Calu3 (cell line): Measurements from ENCODE around the gene ERMN. TPM values are rescaled to one million over a fixed set of nuclear protein-coding genes. Genes with fewer than 3 reads are reported as not detected.
"Not testable (repeated sequence)": the region's sequence is repeated elsewhere in the genome, so short reads cannot be mapped to it uniquely, and the experiment has no call there.

Experiments used
- BruUV-seq: library from RNA; stranded (reverse); fragments of 400-500 nt; replicated peaks from 2 replicates; lab custom pipeline; 2021; lab: Mats Ljungman, UMichigan
- CTCF ChIA-PET: fragments of 300-600 bp; sonication (Branson Sonifier 250); formaldehyde crosslinking; loops from one replicate; lab custom pipeline; 2022; ENCODE audit warnings: antibody characterized with exemption; lab: Charles Lee
- DNase-seq: peaks from one replicate; pipeline ENCODE4 v3.0.0; 2022
- H3K27ac Mint-ChIP-seq: one replicate; pipeline ENCODE4 v1.8.0; 2022; ENCODE audit warnings: mixed read lengths; ENCODE audit not compliant: unreplicated experiment
- H3K27me3 Mint-ChIP-seq: one replicate; pipeline ENCODE4 v1.8.0; 2022; ENCODE audit warnings: mixed read lengths; ENCODE audit not compliant: unreplicated experiment
- H3K36me3 Mint-ChIP-seq: one replicate; pipeline ENCODE4 v1.8.0; 2022; ENCODE audit warnings: mild to moderate bottlenecking, moderate library complexity, mixed read lengths; ENCODE audit not compliant: insufficient read depth, unreplicated experiment
- H3K4me1 Mint-ChIP-seq: one replicate; pipeline ENCODE4 v1.8.0; 2022; ENCODE audit warnings: mild to moderate bottlenecking, low read depth, mixed read lengths; ENCODE audit not compliant: unreplicated experiment
- H3K4me3 Mint-ChIP-seq: one replicate; pipeline ENCODE4 v1.8.0; 2022; ENCODE audit warnings: mild to moderate bottlenecking, low read depth, moderate library complexity, mixed read lengths; ENCODE audit not compliant: unreplicated experiment
- H3K9me3 Mint-ChIP-seq: one replicate; pipeline ENCODE4 v1.8.0; 2022; ENCODE audit warnings: low read depth, mixed read lengths; ENCODE audit not compliant: unreplicated experiment
- intact Hi-C: fragments of 100-400 bp; cut with micrococcal nuclease; formaldehyde crosslinking; loops from one replicate; pipeline ENCODE4 v1.10.0; 2022; ENCODE audit not compliant: unreplicated experiment
- total RNA-seq: library from RNA; stranded (reverse); gene quantifications from 2 replicates; pipeline ENCODE4 v1.2.3, GENCODE V29; 2022
- TF ChIP-seq, protein P1 (sequence below): fragments of 200-600 bp; IDR thresholded peaks from one replicate; pipeline ENCODE4 v1.8.0; 2022; ENCODE audit warnings: antibody characterized with exemption; ENCODE audit not compliant: unreplicated experiment

ERMN gene
- total RNA-seq, 1 experiment from 2014 or later: not detected

- Mint-ChIP-seq H3K27ac (no peak overlapping the region), H3K27me3 (peaks cover 19% of the 10 kb centered on the region), H3K36me3 (no peaks in the 10 kb centered on the region), H3K4me1 (no peaks in the 10 kb centered on the region), H3K4me3 (no peak overlapping the region), H3K9me3 (peaks cover 23% of the 10 kb centered on the region)
- DNase-seq: no peak
- no TSS peak for BruUV-seq
- TF ChIP-seq, protein P1, sequence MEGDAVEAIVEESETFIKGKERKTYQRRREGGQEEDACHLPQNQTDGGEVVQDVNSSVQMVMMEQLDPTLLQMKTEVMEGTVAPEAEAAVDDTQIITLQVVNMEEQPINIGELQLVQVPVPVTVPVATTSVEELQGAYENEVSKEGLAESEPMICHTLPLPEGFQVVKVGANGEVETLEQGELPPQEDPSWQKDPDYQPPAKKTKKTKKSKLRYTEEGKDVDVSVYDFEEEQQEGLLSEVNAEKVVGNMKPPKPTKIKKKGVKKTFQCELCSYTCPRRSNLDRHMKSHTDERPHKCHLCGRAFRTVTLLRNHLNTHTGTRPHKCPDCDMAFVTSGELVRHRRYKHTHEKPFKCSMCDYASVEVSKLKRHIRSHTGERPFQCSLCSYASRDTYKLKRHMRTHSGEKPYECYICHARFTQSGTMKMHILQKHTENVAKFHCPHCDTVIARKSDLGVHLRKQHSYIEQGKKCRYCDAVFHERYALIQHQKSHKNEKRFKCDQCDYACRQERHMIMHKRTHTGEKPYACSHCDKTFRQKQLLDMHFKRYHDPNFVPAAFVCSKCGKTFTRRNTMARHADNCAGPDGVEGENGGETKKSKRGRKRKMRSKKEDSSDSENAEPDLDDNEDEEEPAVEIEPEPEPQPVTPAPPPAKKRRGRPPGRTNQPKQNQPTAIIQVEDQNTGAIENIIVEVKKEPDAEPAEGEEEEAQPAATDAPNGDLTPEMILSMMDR: no peak
- CTCF ChIA-PET: no interaction called here
- intact Hi-C loops: no loop called here
Measured at GRCh38 chr2:157345647-157346389, 20.2 kb upstream of the ERMN start.

GRCh38 chr2:157341381-157341780 is 15.8 kb upstream of the ERMN start:
- Mint-ChIP-seq H3K27me3 (peaks cover 19% of the 10 kb centered on the region), H3K9me3 (peaks cover 23% of the 10 kb centered on the region)
- H3K36me3 Mint-ChIP-seq, intact Hi-C loops, H3K4me3 Mint-ChIP-seq, CTCF ChIA-PET, DNase-seq, H3K27ac Mint-ChIP-seq, H3K4me1 Mint-ChIP-seq, BruUV-seq: not testable (repeated sequence)

- Mint-ChIP-seq H3K27me3 (peaks cover 19% of the 10 kb centered on the region), H3K27ac (no peak overlapping the region), H3K36me3 (no peaks in the 10 kb centered on the region), H3K4me3 (no peak overlapping the region), H3K4me1 (no peaks in the 10 kb centered on the region), H3K9me3 (peaks cover 23% of the 10 kb centered on the region)
- TF ChIP-seq, protein P1: no peak
- DNase-seq: no peak
- no TSS peak for BruUV-seq
- intact Hi-C loops: loop anchor here (10.0 kb wide), 1 partner anchor 1965 kb away; no protein-coding TSS in a partner anchor
- CTCF ChIA-PET: no interaction called here
Measured at GRCh38 chr2:157339965-157340655, 14.5 kb upstream of the ERMN start.

DNA sequence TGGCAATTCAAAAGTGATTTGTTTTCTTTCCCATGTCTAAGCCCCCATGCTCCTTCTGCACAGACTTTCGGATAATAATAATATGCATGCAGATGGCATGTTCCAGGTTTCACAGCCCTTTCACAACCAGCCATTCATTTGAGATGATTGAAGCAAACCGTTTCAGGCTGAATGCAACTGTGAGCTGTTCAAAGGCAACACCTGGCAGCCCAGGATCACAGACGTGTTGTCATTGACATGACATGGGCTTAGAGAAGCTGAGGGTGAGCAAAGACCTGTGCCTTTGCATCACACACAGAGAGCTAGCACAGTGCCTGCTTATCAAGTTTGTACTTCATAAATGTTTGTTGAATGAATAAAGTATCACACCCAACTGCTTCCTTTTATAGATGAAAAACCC is 12.4 kb upstream of the ERMN start:
- BruUV-seq: no TSS peak
- Mint-ChIP-seq H3K9me3 (peaks cover 11% of the 10 kb centered on the region), H3K36me3 (no peaks in the 10 kb centered on the region), H3K27me3 (peaks cover 18% of the 10 kb centered on the region), H3K4me1 (no peaks in the 10 kb centered on the region), H3K4me3 (no peak overlapping the region), H3K27ac (no peak overlapping the region)
- no peak for DNase-seq
- intact Hi-C loops: loop anchor here (10.0 kb wide), 1 partner anchor 1963 kb away; no protein-coding TSS in a partner anchor
- TF ChIP-seq, protein P1: no peak
- CTCF ChIA-PET: no interaction called here
